GM13976 (cell line): ENCODE measurements around the gene UMAD1.

Experiments
- DNase-seq: peaks from one replicate; pipeline ENCODE4 v3.0.0; 2012; ENCODE audit warnings: low spot score
- CTCF ChIP-seq: IDR thresholded peaks from 2 replicates; pipeline ENCODE4 v1.5.1; 2012; ENCODE audit warnings: borderline replicate concordance, mild to moderate bottlenecking; ENCODE audit not compliant: insufficient read depth; ENCODE audit errors: extremely low read depth, missing control alignments, control extremely low read depth
- in situ Hi-C: fragments of 300-500 bp; cut with MboI; formaldehyde crosslinking; loops from one replicate; pipeline ENCODE4 v1.12.0; 2022; ENCODE audit warnings: low sequenced_read_pairs, mixed read lengths, inconsistent platforms; ENCODE audit not compliant: unreplicated experiment

UMAD1 gene

GRCh38 chr7:7895754-7896153 is 255.2 kb downstream of the UMAD1 start:
- in situ Hi-C loops = no loop called here
- DNase-seq = no peak

DNA sequence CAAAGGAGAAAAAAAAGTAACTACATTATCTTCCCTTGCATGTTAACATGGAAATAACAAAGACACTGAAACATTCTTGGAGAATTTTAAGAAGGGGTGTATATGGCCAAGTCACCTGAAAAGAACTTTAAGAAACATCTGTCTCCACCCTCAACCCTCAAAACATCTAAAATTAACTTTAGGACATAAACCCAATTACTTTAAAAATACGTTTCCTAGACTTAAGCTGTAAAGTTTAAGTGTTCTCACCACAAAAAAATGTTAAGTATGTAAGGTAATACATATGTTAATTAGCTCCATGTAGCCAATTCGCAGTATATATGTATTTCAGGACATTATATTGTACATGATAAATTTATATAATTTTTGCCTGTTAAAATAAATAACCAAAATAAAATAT is 257.0 kb downstream of the UMAD1 start:
- TF ChIP-seq CTCF = no peak
- DNase-seq = no peak
- in situ Hi-C loops = no loop called here

More at GRCh38 chr7:7895754-7896153, 255.2 kb downstream of the UMAD1 start:
- TF ChIP-seq CTCF = no peak

DNA sequence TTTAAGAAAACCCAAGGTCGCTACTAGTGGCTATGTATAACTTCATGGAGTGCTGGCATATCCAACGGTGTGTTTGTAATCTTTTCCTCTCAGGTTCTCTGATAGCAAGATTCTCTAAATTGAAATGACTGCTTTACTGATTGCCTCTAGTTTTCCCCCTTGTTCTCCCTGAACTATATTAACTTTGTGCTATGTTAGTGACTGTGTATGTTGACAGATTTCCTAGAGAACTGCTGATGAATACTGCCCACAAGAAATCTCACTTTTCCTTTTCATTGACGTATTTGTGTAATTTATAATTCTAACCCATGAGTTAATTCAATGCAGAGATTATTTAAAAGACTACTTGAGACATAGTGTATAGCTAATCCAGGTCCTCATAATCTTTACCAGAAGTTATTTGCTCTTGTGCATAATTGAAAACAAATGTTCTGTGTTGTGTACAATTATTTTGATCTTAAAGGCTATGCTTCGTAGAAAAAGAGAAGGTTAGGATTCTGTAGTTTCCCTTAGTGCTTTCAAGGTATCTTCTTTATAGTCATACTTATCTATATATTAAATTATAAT is 257.5 kb downstream of the UMAD1 start:
- in situ Hi-C loops = no loop called here
- TF ChIP-seq CTCF = no peak
- no peak for DNase-seq

DNA sequence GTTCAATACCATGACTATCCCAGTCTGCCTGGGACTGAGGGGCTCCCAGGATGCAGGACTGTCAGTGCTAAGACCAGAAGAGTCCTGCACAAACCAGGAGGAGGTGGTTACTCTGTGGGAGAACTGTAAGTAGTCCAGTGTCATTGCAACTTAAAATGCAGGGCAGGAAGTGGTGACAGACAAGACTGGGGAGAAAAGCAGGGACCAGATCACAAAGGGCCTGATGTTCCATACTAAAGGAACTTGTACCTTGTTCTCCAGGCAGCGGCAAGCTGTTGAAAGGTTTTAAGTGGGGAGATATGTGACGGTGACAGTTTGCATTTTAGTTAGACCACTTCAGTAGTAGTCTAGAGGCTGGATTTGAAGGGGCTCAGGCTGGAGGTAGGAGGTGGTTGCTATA is 262.3 kb downstream of the UMAD1 start:
- no peak for DNase-seq
- no peak for TF ChIP-seq CTCF
- in situ Hi-C loops = no loop called here

DNA sequence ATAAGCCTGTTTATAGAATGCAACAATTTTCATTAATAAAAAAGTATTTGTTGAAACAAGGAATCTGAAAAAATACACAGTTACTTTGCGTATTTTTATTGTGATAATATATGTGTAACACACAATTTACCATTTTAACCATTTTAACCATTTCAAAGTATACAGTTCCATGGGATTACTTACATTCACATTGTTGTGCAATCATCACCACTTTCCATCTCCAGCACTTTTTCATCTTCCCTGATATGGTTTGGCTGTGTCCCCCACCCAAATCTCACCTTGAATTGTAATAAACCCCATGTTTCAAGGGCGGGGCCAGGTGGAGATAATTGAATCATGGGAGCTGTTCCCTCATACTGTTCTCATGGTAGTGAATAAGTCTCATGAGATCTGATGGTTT is 266.8 kb downstream of the UMAD1 start:
- in situ Hi-C loops = no loop called here
- TF ChIP-seq CTCF = no peak
- DNase-seq = no peak

DNA sequence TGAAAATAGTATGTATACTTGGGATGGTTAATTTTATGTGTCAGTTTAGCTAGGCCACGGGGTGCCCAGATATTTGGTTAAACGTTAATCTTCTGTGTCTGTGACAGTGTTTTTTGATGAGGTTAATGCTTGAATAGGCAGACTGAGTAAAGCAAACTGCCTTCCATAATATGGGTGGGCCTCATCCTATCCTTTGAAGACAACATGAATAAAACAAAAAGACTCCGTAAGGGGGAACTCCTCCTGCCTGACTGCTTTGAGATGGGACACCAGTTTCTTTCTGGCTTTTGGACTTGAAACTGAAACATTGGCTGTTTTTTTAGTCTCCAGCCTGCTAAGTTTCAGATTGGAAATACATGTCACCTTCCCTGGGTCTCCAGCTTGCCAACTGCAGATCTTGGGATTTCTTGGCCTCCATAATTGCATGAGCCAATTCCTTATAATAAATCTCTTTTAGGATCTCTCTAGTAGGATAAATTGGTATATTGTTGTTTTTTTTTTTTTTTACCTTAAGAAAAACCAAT is 268.1 kb downstream of the UMAD1 start:
- no peak for DNase-seq
- TF ChIP-seq CTCF = no peak
- in situ Hi-C loops = no loop called here

DNA sequence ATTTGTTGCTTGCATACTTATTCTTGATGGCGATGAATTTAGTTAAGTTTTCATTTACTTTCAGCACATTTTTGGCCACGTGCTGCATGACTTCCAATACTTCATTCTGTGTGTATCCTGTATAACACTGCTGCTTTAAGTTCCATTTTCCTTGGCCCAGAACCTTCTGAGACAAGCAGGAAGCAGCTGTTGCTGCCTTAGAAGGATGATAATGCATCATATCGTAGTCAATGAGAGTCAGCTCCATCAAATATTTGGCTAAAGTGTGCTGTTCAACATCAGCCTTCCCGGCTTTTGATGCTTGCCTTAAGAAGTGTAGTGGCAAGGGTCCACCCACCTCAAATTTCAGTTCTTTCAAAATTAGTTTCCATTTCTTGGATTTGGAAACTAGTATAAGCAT is 268.8 kb downstream of the UMAD1 start:
- DNase-seq = no peak
- in situ Hi-C loops = no loop called here
- TF ChIP-seq CTCF = no peak
